Subcutaneous abdominal adipose tissue (tissue), 5 donors: ENCODE data around the gene PHEX.

Experiments used
- H3K27ac ChIP-seq: one replicate; pipeline ENCODE4 v1.7.0; 2013; ENCODE audit warnings: low read depth, mild to moderate bottlenecking, inconsistent platforms, low read length, moderate library complexity
- H3K27me3 ChIP-seq, 5 donors: one replicate each; pipeline ENCODE4 v1.7.0; 2013; ENCODE audit warnings: low read length in 5 of 5, inconsistent platforms in 1 of 5; ENCODE audit not compliant: control insufficient read depth in 5 of 5, insufficient read depth in 4 of 5
- H3K36me3 ChIP-seq, 5 donors: one replicate each; pipeline ENCODE4 v1.7.0; 2013; ENCODE audit warnings: low read length in 5 of 5; ENCODE audit not compliant: control insufficient read depth in 5 of 5, insufficient read depth in 5 of 5
- H3K4me1 ChIP-seq, 5 donors: one replicate each; pipeline ENCODE4 v1.7.0; 2013; ENCODE audit warnings: low read length in 5 of 5, mild to moderate bottlenecking in 3 of 5, moderate library complexity in 1 of 5; ENCODE audit not compliant: control insufficient read depth in 5 of 5, insufficient read depth in 5 of 5
- H3K4me3 ChIP-seq, 5 donors: one replicate each; pipeline ENCODE4 v1.7.0; 2013; ENCODE audit warnings: low read length in 5 of 5, low read depth in 1 of 5
- H3K9ac ChIP-seq, 5 donors: one replicate each; pipeline ENCODE4 v1.7.0; 2013; ENCODE audit warnings: low read length in 5 of 5, mild to moderate bottlenecking in 4 of 5, moderate library complexity in 3 of 5
- H3K9me3 ChIP-seq, 5 donors: one replicate each; pipeline ENCODE4 v1.7.0; 2013; ENCODE audit warnings: low read length in 5 of 5; ENCODE audit not compliant: control insufficient read depth in 5 of 5
- donor health status: healthy.
- donor health status: healthy.
- donor health status: healthy.
- donor health status: healthy.
- donor health status: healthy.

The PHEX gene

DNA sequence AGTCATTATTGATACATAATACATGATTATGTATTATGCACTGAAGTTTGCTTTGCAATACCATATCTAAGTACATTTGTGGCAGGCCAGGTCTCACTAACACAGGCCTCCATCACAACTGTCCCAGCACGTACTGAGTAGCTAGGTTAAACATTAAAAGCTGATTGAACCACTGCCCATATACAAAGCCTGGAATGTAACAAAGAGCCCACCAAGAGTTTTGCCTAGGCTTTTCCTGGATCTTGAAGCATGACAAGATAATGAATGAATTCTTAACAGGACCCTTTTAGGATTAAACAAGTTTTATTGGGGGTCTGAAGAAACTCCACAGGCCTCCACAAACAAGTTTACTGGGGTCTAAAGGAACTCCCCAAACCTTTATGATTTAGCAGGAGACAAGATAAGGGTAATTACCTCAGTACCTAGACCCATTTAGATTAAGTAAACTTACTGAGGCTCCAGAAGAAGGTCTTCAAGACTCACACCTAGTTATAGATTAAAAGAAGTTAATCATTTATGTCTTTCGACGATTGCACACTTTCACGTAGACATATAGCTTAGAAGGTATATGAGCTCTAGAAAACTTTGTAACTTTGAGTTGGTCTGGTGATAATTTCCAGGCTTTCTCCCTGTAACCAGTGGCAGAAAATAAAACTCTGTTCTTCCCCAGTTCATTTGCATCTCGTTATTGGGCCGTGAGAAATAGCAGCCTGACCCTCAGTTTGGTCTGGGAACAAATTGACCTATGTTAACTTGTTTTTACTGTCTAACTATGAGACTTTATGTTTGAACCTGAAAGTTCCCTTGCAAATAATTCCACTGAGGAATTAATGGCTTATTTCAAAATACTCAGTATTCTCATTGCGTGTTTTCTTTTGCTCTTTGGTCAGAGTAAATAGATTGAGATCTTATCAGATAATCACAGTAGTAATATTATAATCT, 84.8 kb downstream of the PHEX start:
- Histone ChIP-seq H3K27ac (no peak overlapping the region), H3K9me3 (no peaks in the 10 kb centered on the region), H3K36me3 (no peaks in the 10 kb centered on the region), H3K9ac (no peak overlapping the region), H3K4me1 (no peaks in the 10 kb centered on the region), H3K27me3 (peaks cover 0 to 7% (median 0%) of the 10 kb centered on the region in 5 donors), H3K4me3 (no peak overlapping the region)

DNA sequence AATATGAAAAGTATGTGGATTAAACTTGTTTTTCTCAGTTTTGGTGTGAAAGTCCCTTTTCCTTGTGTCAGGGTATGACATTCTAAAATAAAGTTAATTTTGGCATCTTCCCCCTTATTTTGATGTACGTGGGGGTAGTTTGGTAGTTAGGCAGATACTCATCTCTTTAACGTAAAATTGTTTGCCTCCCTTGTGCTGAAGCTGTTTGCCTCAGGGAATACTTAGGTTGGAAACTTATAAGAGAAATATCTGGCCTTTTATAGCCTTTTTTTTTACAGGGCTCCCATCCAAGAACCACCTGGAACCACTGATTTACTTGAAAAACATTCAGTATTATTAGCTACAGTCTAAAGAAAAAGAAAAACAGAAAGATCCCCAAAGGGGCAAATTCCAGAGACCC, 85.5 kb downstream of the PHEX start:
- Histone ChIP-seq H3K27me3 (peaks cover 0 to 7% (median 0%) of the 10 kb centered on the region in 5 donors), H3K27ac (no peak overlapping the region), H3K9me3 (no peaks in the 10 kb centered on the region), H3K36me3 (no peaks in the 10 kb centered on the region), H3K4me3 (no peak overlapping the region), H3K4me1 (no peaks in the 10 kb centered on the region), H3K9ac (no peak overlapping the region)

DNA sequence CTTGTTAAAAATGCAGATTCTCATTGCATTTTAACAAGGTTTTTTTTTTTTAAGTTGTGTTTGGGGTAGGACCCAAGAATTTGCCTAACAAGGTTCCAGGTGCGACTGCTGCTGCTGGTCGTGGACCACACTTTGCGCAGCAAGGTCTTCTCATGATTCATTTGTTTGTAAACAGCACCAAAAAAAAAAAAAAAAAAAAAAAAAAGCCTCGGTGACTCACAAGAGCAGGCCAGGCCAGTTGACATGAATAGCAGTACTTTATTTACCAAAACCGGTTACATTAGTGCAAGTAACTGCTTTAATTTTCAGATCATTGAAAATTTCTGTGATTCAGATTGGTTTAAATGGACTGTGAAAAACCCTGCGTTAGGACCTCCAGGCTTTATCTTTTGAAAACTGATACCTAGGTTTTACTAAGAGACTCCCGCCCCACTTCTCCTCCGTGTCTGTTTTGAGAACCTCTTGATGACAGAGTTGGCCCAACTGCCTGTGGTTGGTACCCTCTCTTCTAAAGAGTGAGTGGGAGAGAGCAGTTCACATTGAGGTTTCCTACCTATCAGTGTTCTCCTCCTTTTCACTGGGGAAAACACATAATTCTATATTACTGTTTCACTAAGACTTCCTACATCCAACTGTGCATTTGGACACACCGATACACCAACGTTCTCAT, 86.2 kb downstream of the PHEX start:
- no peak overlapping the region for H3K9ac ChIP-seq
- H3K4me3 ChIP-seq: no peak overlapping the region
- no peaks in the 10 kb centered on the region for H3K36me3 ChIP-seq
- no peaks in the 10 kb centered on the region for H3K9me3 ChIP-seq
- no peak overlapping the region for H3K27ac ChIP-seq
- no peaks in the 10 kb centered on the region for H3K4me1 ChIP-seq
- H3K27me3 ChIP-seq: peaks cover 0 to 7% (median 0%) of the 10 kb centered on the region in 5 donors

DNA sequence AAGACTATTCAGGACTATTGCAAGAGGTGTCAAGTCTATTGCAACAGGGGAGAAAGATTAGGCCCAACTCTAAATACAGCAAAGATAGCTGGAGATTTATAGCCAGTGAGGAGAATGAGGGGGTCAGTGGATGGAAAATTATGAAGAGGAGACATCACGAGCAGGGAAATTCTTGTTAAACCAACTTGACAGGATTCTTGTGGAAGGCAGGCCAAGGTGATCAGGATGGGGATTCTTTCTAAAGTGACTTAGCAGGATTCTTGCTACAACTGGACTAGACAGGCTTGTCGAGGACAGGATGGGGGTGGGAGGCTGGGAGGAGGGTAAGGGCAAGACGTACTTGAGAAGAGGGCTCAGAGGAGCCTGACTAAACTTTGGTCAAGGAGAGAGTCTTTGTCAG, 89.0 kb downstream of the PHEX start:
- H3K4me1 ChIP-seq: peaks cover 0 to 3% (median 0%) of the 10 kb centered on the region in 5 donors
- no peaks in the 10 kb centered on the region for H3K9me3 ChIP-seq
- H3K36me3 ChIP-seq: no peaks in the 10 kb centered on the region
- no peak overlapping the region for H3K9ac ChIP-seq
- H3K27ac ChIP-seq: no peak overlapping the region
- no peak overlapping the region for H3K4me3 ChIP-seq
- H3K27me3 ChIP-seq: peaks cover 0 to 7% (median 3%) of the 10 kb centered on the region in 5 donors

GRCh38 chrX:22122510-22122909, 90.4 kb downstream of the PHEX start:
- Histone ChIP-seq H3K27me3 (peaks cover 0 to 4% (median 3%) of the 10 kb centered on the region in 5 donors), H3K9ac (no peak overlapping the region), H3K9me3 (no peaks in the 10 kb centered on the region), H3K36me3 (no peaks in the 10 kb centered on the region), H3K4me1 (peaks cover 0 to 3% (median 0%) of the 10 kb centered on the region in 5 donors), H3K4me3 (no peak overlapping the region), H3K27ac (no peak overlapping the region)

- Histone ChIP-seq H3K27me3 (peaks cover 0 to 4% (median 0%) of the 10 kb centered on the region in 5 donors), H3K4me1 (peaks cover 0 to 3% (median 0%) of the 10 kb centered on the region in 5 donors), H3K9me3 (no peaks in the 10 kb centered on the region), H3K36me3 (no peaks in the 10 kb centered on the region), H3K9ac (no peak overlapping the region), H3K4me3 (no peak overlapping the region), H3K27ac (no peak overlapping the region)
Observed at GRCh38 chrX:22124098-22124497, 92.0 kb downstream of the PHEX start.

DNA sequence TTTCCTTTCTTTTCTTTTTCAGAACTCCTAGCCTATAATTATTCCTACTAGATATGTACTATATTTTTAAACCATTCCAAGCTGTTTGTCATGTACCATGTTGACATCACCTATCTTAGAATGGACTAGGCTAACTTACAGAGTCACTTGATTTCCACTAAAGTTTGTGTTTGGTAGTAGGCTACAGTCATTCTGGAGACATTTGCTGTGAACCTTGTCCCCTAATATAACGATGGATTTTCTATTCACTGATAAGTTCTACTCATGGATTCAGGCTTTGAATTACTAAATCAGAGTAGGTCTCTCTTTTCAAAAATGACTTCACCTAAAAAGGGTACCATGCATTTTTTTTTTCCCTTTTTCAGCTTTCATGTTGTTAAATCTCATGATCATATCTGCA, 93.4 kb downstream of the PHEX start:
- Histone ChIP-seq H3K4me3 (no peak overlapping the region), H3K4me1 (peaks cover 0 to 3% (median 0%) of the 10 kb centered on the region in 5 donors), H3K27me3 (peaks cover 0 to 15% (median 0%) of the 10 kb centered on the region in 5 donors), H3K9ac (no peak overlapping the region), H3K27ac (no peak overlapping the region), H3K9me3 (no peaks in the 10 kb centered on the region), H3K36me3 (no peaks in the 10 kb centered on the region)

GRCh38 chrX:22126327-22126726, 94.2 kb downstream of the PHEX start:
- Histone ChIP-seq H3K27me3 (peaks cover 0 to 15% (median 0%) of the 10 kb centered on the region in 5 donors), H3K36me3 (no peaks in the 10 kb centered on the region), H3K4me3 (no peak overlapping the region), H3K27ac (no peak overlapping the region), H3K9ac (no peak overlapping the region), H3K9me3 (no peaks in the 10 kb centered on the region), H3K4me1 (peaks cover 0 to 3% (median 0%) of the 10 kb centered on the region in 5 donors)

DNA sequence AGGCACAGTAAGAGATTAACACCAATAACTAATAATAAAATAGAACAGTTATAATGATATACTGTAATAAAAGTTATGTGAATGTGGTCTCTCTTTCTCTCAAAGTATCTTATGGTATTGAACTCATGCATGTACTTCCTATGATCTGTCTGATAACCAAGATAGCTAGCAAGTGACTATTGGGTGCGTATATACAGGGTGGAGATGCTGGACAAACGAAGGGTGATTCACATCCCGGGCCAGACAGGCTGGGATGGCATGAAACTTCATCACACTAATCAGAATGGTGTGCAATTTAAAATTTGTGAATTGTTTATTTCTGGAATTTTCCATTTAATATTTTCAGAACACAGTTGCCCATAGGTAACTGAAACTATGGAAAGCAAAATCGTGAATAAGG, 96.8 kb downstream of the PHEX start:
- Histone ChIP-seq H3K27ac (no peak overlapping the region), H3K4me1 (peaks cover 0 to 3% (median 0%) of the 10 kb centered on the region in 5 donors), H3K9ac (no peak overlapping the region), H3K4me3 (no peak overlapping the region), H3K36me3 (no peaks in the 10 kb centered on the region), H3K27me3 (peaks cover 0 to 22% (median 3%) of the 10 kb centered on the region in 5 donors), H3K9me3 (no peaks in the 10 kb centered on the region)

- Histone ChIP-seq H3K27ac (no peak overlapping the region), H3K9me3 (no peaks in the 10 kb centered on the region)
Observed at GRCh38 chrX:22134681-22135080, 102.6 kb downstream of the PHEX start.

More at GRCh38 chrX:22134681-22135080, 102.6 kb downstream of the PHEX start:
- Histone ChIP-seq H3K4me1 (peaks cover 0 to 3% (median 0%) of the 10 kb centered on the region in 5 donors), H3K4me3 (no peak overlapping the region), H3K9ac (no peak overlapping the region), H3K36me3 (no peaks in the 10 kb centered on the region), H3K27me3 (peaks cover 0 to 25% (median 6%) of the 10 kb centered on the region in 5 donors)
